GM06990 (cell line): Measurements from ENCODE around the gene C1orf21.

Experiments used
- DNase-seq: peaks from one replicate; pipeline ENCODE4 v3.0.0-alpha.2; 2011; ENCODE audit not compliant: insufficient read length; ENCODE audit errors: extremely low read depth
- H3K27me3 ChIP-seq: replicated peaks from 2 replicates; pipeline ENCODE4 v1.6.0; 2011; ENCODE audit warnings: low read length; ENCODE audit not compliant: control insufficient read depth, insufficient read depth
- H3K36me3 ChIP-seq: 2 replicates; pipeline ENCODE4 v1.5.1; 2011; ENCODE audit warnings: low read length; ENCODE audit not compliant: control insufficient read depth, insufficient read depth
- H3K4me3 ChIP-seq: replicated peaks from 2 replicates; pipeline ENCODE4 v1.5.1; 2011; ENCODE audit warnings: low read depth, mild to moderate bottlenecking, control low read depth, low read length
- TF ChIP-seq, protein P1 (sequence below): IDR thresholded peaks from 2 replicates; pipeline ENCODE4 v1.5.1; 2011; ENCODE audit warnings: low read length, control low read depth, mild to moderate bottlenecking, inconsistent platforms; ENCODE audit not compliant: insufficient read depth, poor library complexity, severe bottlenecking

C1orf21 gene

GRCh38 chr1:184489908-184490307, 103.1 kb downstream of the C1orf21 start:
- no peak for DNase-seq
- TF ChIP-seq, protein P1, sequence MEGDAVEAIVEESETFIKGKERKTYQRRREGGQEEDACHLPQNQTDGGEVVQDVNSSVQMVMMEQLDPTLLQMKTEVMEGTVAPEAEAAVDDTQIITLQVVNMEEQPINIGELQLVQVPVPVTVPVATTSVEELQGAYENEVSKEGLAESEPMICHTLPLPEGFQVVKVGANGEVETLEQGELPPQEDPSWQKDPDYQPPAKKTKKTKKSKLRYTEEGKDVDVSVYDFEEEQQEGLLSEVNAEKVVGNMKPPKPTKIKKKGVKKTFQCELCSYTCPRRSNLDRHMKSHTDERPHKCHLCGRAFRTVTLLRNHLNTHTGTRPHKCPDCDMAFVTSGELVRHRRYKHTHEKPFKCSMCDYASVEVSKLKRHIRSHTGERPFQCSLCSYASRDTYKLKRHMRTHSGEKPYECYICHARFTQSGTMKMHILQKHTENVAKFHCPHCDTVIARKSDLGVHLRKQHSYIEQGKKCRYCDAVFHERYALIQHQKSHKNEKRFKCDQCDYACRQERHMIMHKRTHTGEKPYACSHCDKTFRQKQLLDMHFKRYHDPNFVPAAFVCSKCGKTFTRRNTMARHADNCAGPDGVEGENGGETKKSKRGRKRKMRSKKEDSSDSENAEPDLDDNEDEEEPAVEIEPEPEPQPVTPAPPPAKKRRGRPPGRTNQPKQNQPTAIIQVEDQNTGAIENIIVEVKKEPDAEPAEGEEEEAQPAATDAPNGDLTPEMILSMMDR: no peak
- no peaks in the 10 kb centered on the region for H3K27me3 ChIP-seq
- no peaks in the 10 kb centered on the region for H3K36me3 ChIP-seq
- no peak overlapping the region for H3K4me3 ChIP-seq

GRCh38 chr1:184492536-184492935, 105.7 kb downstream of the C1orf21 start:
- Histone ChIP-seq H3K27me3 (no peaks in the 10 kb centered on the region), H3K36me3 (no peaks in the 10 kb centered on the region), H3K4me3 (no peak overlapping the region)
- no peak for DNase-seq
- TF ChIP-seq, protein P1: no peak

DNA sequence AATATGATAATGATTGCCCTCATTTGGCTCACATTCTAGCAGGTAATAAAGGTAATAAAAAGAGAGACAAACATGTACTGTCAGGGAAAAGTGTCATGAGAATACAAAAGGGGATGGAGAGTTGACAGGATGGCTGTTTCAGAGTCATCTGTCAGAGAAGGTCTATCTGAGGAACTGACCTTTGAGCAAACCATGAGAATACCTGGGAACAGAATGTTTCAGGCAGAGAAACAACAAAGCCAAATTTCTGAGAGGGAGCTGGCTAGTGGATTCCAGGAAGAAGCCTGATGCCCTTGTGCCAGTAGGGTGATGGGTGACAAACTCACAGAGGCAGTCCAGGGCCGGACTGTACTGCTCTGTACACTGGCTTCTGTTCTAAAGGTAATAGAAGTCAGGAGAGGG, 107.2 kb downstream of the C1orf21 start:
- Histone ChIP-seq H3K27me3 (no peaks in the 10 kb centered on the region), H3K4me3 (no peak overlapping the region), H3K36me3 (no peaks in the 10 kb centered on the region)
- TF ChIP-seq, protein P1: no peak
- no peak for DNase-seq

DNA sequence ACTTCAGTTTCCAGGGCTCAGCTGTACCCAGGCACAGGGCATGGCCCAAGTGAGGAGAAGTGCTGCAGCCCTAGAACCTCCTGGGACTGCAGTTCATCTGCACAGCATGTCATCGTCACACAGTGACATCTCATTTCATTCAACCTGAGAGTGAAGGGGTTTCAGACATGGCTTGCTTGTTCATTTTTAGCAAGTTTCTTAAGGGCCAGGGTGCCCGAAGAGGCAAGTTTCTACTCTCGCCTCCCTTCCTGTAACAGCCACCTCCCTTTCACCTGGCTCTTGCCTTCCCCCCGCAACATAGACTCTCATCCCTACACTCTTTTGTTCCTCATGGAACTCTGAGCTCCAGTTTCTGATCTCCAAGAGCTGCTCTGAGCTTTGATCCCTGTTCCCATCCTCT, 108.1 kb downstream of the C1orf21 start:
- TF ChIP-seq, protein P1: no peak
- no peaks in the 10 kb centered on the region for H3K27me3 ChIP-seq
- peak overlapping the region; percentile 45 for H3K4me3 ChIP-seq
- peak; percentile 39 for DNase-seq
- no peaks in the 10 kb centered on the region for H3K36me3 ChIP-seq

GRCh38 chr1:184497959-184498723, 111.3 kb downstream of the C1orf21 start:
- DNase-seq: no peak
- Histone ChIP-seq H3K4me3 (no peak overlapping the region), H3K27me3 (no peaks in the 10 kb centered on the region), H3K36me3 (no peaks in the 10 kb centered on the region)
- TF ChIP-seq, protein P1: no peak
